Keratinocyte (primary cell): ENCODE data around the gene SS18L1. TPM values are rescaled to one million over a fixed set of nuclear protein-coding genes. Genes with fewer than 3 reads are reported as not detected.

Source experiments
- DNase-seq: peaks from one replicate; pipeline ENCODE4 v3.0.0-alpha.2; 2011; ENCODE audit warnings: low read depth, missing footprints, low spot score
- FAIRE-seq: peaks from 2 replicates; lab custom pipeline; 2011; peaks lifted over from hg19 to GRCh38; lab: Jason Lieb, UNC
- H2AFZ ChIP-seq: 2 replicates; pipeline ENCODE4 v1.6.0; 2012; ENCODE audit warnings: low read length, control low read depth, inconsistent platforms; ENCODE audit not compliant: control insufficient read depth
- H3K27ac ChIP-seq: 2 replicates; pipeline ENCODE4 v1.5.1; 2011; ENCODE audit warnings: low read length; ENCODE audit not compliant: control insufficient read depth, insufficient read depth
- H3K27me3 ChIP-seq: 3 replicates; pipeline ENCODE4 v1.6.0; 2011; ENCODE audit warnings: low read length; ENCODE audit not compliant: control insufficient read depth, insufficient read depth; ENCODE audit errors: extremely low read depth
- H3K36me3 ChIP-seq, 2 experiments: 2 replicates in 1 of 2; 3 replicates in 1 of 2; pipeline ENCODE4 v1.5.1; 2011; ENCODE audit warnings: low read length in 2 of 2, mild to moderate bottlenecking in 1 of 2; ENCODE audit not compliant: control insufficient read depth in 2 of 2, insufficient read depth in 2 of 2; ENCODE audit errors: extremely low read depth in 1 of 2
- H3K4me1 ChIP-seq: 3 replicates; pipeline ENCODE4 v1.5.1; 2011; ENCODE audit warnings: low read length; ENCODE audit not compliant: control insufficient read depth, insufficient read depth; ENCODE audit errors: extremely low read depth
- H3K4me2 ChIP-seq: 3 replicates; pipeline ENCODE4 v1.6.0; 2011; ENCODE audit warnings: low read depth, low read length; ENCODE audit not compliant: control insufficient read depth, insufficient read depth; ENCODE audit errors: extremely low read depth
- H3K4me3 ChIP-seq, 3 experiments: fragments of 200-600 bp in 1 of 3; sonication (generic) in 1 of 3; 2 replicates in 2 of 3; 3 replicates in 1 of 3; pipeline ENCODE4 v1.5.1; 2011 to 2016; ENCODE audit warnings: low read length in 3 of 3, mild to moderate bottlenecking in 3 of 3, control low read depth in 2 of 3, inconsistent platforms in 1 of 3, low read depth in 1 of 3, mixed read lengths in 1 of 3, mixed run types in 1 of 3, moderate library complexity in 1 of 3; ENCODE audit not compliant: control insufficient read depth in 2 of 3, insufficient read depth in 2 of 3; ENCODE audit errors: extremely low read depth in 1 of 3
- H3K79me2 ChIP-seq: 2 replicates; pipeline ENCODE4 v1.6.0; 2012; ENCODE audit warnings: low read length; ENCODE audit not compliant: control insufficient read depth, insufficient read depth
- H3K9ac ChIP-seq: 3 replicates; pipeline ENCODE4 v1.6.0; 2011; ENCODE audit warnings: low read length; ENCODE audit not compliant: control insufficient read depth, insufficient read depth; ENCODE audit errors: extremely low read depth
- H3K9me1 ChIP-seq: 3 replicates; pipeline ENCODE4 v1.6.0; 2011; ENCODE audit warnings: low read length; ENCODE audit not compliant: control insufficient read depth, insufficient read depth; ENCODE audit errors: extremely low read depth
- H3K9me3 ChIP-seq: 2 replicates; pipeline ENCODE4 v1.5.1; 2012; ENCODE audit warnings: low read depth, low read length; ENCODE audit not compliant: control insufficient read depth
- H4K20me1 ChIP-seq: 3 replicates; pipeline ENCODE4 v1.6.0; 2011; ENCODE audit warnings: low read length; ENCODE audit not compliant: control insufficient read depth, insufficient read depth; ENCODE audit errors: extremely low read depth
- EZH2 ChIP-seq: IDR thresholded peaks from one replicate; pipeline ENCODE4 v1.6.1; 2012; ENCODE audit warnings: inconsistent platforms, mild to moderate bottlenecking, low read length, moderate library complexity
- dilution Hi-C: fragments of 300-500 bp; cut with MboI; formaldehyde crosslinking; loops from one replicate; pipeline ENCODE4 v1.7.0; 2020; ENCODE audit warnings: low sequenced_read_pairs; ENCODE audit not compliant: extremely low pct_ligation_motif_present
- polyA plus RNA-seq, 5 experiments: library from polyadenylated mRNA; depleted of rRNA in 3 of 5; stranded (reverse) in 3 of 5; stranded (forward) in 1 of 5; unstranded in 1 of 5; fragments of >200 nt; gene quantifications; 1 replicate in 1 of 5; 2 replicates in 3 of 5; 3 replicates in 1 of 5; pipeline versions ENCODE4 v1.2.1 to v1.2.3, GENCODE V29; 2011 to 2012; ENCODE audit warnings: missing spikeins in 2 of 5, low read depth in 1 of 5, low replicate concordance in 1 of 5
- TF ChIP-seq, protein P1 (sequence below), 3 experiments: IDR thresholded peaks in 1 of 3; conservative IDR thresholded peaks in 1 of 3; optimal IDR thresholded peaks in 1 of 3; 2 replicates in 2 of 3; 3 replicates in 1 of 3; pipeline versions ENCODE3 to v1.5.1; 2011; ENCODE audit warnings: low read length in 3 of 3, mild to moderate bottlenecking in 3 of 3, moderate library complexity in 2 of 3, control low read depth in 1 of 3, inconsistent platforms in 1 of 3; ENCODE audit not compliant: insufficient read depth in 2 of 3; ENCODE audit errors: extremely low read depth in 1 of 3

SS18L1 gene
- polyA plus RNA-seq, 1 donor (not counting 4 experiments of a cell fraction or from before 2014, with no cell fraction given) = 9.4 TPM

- FAIRE-seq (no peak), DNase-seq (no peak)
- Histone ChIP-seq H3K27ac (no peak overlapping the region), H3K36me3 (peaks cover 38 to 43% of the 10 kb centered on the region in 2 experiments), H3K9me3 (no peaks in the 10 kb centered on the region), H3K79me2 (peaks cover 5% of the 10 kb centered on the region), H3K4me1 (no peaks in the 10 kb centered on the region), H4K20me1 (no peaks in the 10 kb centered on the region), H2AFZ (no peak overlapping the region), H3K9ac (no peak overlapping the region), H3K9me1 (no peaks in the 10 kb centered on the region), H3K4me2 (no peak overlapping the region), H3K27me3 (no peaks in the 10 kb centered on the region), H3K4me3 (no peak overlapping the region)
- TF ChIP-seq, protein P1, sequence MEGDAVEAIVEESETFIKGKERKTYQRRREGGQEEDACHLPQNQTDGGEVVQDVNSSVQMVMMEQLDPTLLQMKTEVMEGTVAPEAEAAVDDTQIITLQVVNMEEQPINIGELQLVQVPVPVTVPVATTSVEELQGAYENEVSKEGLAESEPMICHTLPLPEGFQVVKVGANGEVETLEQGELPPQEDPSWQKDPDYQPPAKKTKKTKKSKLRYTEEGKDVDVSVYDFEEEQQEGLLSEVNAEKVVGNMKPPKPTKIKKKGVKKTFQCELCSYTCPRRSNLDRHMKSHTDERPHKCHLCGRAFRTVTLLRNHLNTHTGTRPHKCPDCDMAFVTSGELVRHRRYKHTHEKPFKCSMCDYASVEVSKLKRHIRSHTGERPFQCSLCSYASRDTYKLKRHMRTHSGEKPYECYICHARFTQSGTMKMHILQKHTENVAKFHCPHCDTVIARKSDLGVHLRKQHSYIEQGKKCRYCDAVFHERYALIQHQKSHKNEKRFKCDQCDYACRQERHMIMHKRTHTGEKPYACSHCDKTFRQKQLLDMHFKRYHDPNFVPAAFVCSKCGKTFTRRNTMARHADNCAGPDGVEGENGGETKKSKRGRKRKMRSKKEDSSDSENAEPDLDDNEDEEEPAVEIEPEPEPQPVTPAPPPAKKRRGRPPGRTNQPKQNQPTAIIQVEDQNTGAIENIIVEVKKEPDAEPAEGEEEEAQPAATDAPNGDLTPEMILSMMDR (optimal IDR thresholded peaks at IDR 0.05 in 1 of 3, IDR thresholded peaks at IDR 0.05 in 1 of 3, conservative IDR thresholded peaks at IDR 0.05 in 1 of 3; ENCODE audit: extremely low read depth in 1 of 3, insufficient read depth in 2 of 3, low read length in 3 of 3) = no peak
- dilution Hi-C loops = no loop called here
Observed at GRCh38 chr20:62197801-62198200, 54.2 kb downstream of the SS18L1 start.

DNA sequence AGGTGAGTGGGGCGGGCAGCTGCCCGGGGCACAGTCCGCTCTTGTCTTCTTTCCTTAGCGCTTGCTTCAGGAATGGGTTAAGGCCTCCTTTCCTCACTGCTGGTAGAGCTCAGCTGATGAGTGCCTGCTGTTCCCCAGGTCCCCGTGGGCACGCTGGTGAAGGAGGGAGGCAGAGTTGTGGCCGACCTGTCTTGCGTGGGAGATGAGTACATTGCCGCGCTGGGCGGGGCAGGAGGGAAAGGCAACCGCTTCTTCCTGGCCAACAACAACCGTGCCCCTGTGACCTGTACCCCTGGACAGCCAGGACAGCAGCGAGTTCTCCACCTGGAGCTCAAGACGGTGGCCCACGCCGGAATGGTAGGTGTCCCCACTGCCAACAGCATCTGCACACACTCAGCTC is 54.9 kb downstream of the SS18L1 start:
- dilution Hi-C loops = no loop called here
- peaks cover 32 to 42% of the 10 kb centered on the region in 2 experiments for H3K36me3 ChIP-seq

More for the DNA sequence above, 54.9 kb downstream of the SS18L1 start:
- no peak for FAIRE-seq
- H4K20me1 ChIP-seq = no peaks in the 10 kb centered on the region
- H3K79me2 ChIP-seq = peaks cover 2% of the 10 kb centered on the region
- TF ChIP-seq, protein P1 (optimal IDR thresholded peaks at IDR 0.05 in 1 of 3, IDR thresholded peaks at IDR 0.05 in 1 of 3, conservative IDR thresholded peaks at IDR 0.05 in 1 of 3; ENCODE audit: extremely low read depth in 1 of 3, insufficient read depth in 2 of 3, low read length in 3 of 3) = no peak
- TF ChIP-seq EZH2 = no peak
- H2AFZ ChIP-seq = no peak overlapping the region
- no peak overlapping the region for H3K4me2 ChIP-seq
- H3K4me3 ChIP-seq = no peak overlapping the region
- no peak overlapping the region for H3K27ac ChIP-seq
- H3K9me1 ChIP-seq = no peaks in the 10 kb centered on the region
- DNase-seq = no peak
- no peaks in the 10 kb centered on the region for H3K4me1 ChIP-seq
- H3K9ac ChIP-seq = no peak overlapping the region
- H3K9me3 ChIP-seq = no peaks in the 10 kb centered on the region
- no peaks in the 10 kb centered on the region for H3K27me3 ChIP-seq
